AG04450 (cell line): ENCODE data around the gene KIAA0930. TPM values are rescaled to one million over a fixed set of nuclear protein-coding genes. Genes with fewer than 3 reads are reported as not detected.

Experiments used
- CTCF ChIA-PET: fragments of 300-600, 350-600 bp; formaldehyde crosslinking; extraction: SDS; loops from one replicate; lab custom pipeline; 2022; ENCODE audit warnings: antibody characterized with exemption, inconsistent platforms; lab: Charles Lee
- POLR2A ChIA-PET: fragments of 350-600 bp; formaldehyde crosslinking; extraction: SDS; loops from one replicate; lab custom pipeline; 2021; ENCODE audit warnings: antibody characterized with exemption, inconsistent platforms; lab: Yijun Ruan, JAX
- DNase-seq: peaks from one replicate; pipeline ENCODE4 v3.0.0-alpha.2; 2011; ENCODE audit warnings: low read depth, low spot score
- H3K27ac ChIP-seq: one replicate; pipeline ENCODE4 v1.5.1; 2012; ENCODE audit warnings: low read depth, low read length, control low read depth
- H3K27me3 ChIP-seq: one replicate; pipeline ENCODE4 v1.6.0; 2012; ENCODE audit warnings: low read length; ENCODE audit not compliant: control insufficient read depth, insufficient read depth
- H3K4me3 ChIP-seq: 2 replicates; pipeline ENCODE4 v1.5.1; 2011; ENCODE audit warnings: mild to moderate bottlenecking, low read depth, low read length, control low read depth
- H3K9me3 ChIP-seq: 2 replicates; pipeline ENCODE4 v1.5.1; 2012; ENCODE audit warnings: low read length; ENCODE audit not compliant: control insufficient read depth, insufficient read depth
- CTCF ChIP-seq: IDR thresholded peaks from 2 replicates; pipeline ENCODE4 v1.5.1; 2011; ENCODE audit warnings: low read depth, low read length, control low read depth, inconsistent platforms
- polyA plus RNA-seq: library from polyadenylated mRNA; depleted of rRNA; stranded (reverse); fragments of >200 nt; gene quantifications from 2 replicates; pipeline ENCODE4 v1.2.3, GENCODE V29; 2011

The KIAA0930 gene
- polyA plus RNA-seq, 1 experiment = 49.4 TPM

GRCh38 chr22:45204819-45205218 lies 35.9 kb downstream of the KIAA0930 start:
- CTCF ChIA-PET = no interaction called here

GRCh38 chr22:45204241-45204640 lies 36.5 kb downstream of the KIAA0930 start:
- Histone ChIP-seq H3K4me3 (no peak overlapping the region), H3K27me3 (no peaks in the 10 kb centered on the region), H3K27ac (no peak overlapping the region), H3K9me3 (peaks cover 11% of the 10 kb centered on the region; the same call in 1 of the 2 replicates)
- TF ChIP-seq CTCF = no peak
- no peak for DNase-seq
- CTCF ChIA-PET = no interaction called here
- POLR2A ChIA-PET = no interaction called here

More at GRCh38 chr22:45204819-45205218, 35.9 kb downstream of the KIAA0930 start:
- DNase-seq = no peak
- Histone ChIP-seq H3K9me3 (peaks cover 11% of the 10 kb centered on the region; the same call in 1 of the 2 replicates), H3K4me3 (no peak overlapping the region), H3K27me3 (no peaks in the 10 kb centered on the region), H3K27ac (no peak overlapping the region)
- POLR2A ChIA-PET = no interaction called here
- TF ChIP-seq CTCF = no peak

DNA sequence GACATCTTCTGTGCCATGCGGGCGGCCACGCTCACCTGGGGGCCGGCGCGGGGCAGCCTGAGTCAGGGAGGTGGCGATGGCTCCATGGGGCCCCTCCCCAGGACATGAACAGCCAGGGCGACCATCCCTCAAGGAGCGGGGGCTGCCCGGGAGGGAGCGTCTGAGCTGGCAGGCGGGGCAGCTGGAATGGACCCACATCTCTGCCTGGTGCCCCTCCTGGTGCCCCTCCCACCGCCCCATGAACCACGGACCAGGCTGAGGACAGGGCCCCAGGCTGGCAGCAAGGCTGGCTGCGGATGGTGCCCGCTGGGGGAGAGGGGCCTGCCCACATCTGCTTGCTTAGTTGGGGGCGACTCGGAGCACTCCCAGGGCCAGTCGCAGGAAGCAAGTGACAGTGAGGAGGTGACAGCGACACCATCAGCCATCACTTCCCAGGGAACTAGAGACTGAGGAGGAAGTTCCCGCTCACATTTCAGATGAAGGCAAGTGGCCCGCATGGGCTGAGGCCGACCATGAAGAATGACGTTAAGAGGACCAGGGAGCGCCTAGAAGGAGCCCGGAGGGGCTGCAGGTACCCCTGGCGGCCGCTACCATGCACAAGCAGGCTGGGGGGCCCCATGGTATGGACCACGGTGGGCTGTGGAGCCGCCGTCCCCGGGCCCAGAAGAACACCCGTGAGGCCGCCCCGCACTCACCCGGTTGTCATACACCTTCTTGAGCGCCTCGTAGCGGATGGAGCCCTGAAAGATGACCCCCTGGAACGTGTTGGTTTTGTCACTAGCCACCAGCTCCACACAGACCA lies 37.3 kb downstream of the KIAA0930 start:
- ChIA-PET POLR2A (no interaction called here), CTCF (no interaction called here)
- TF ChIP-seq CTCF = no peak
- H3K9me3 ChIP-seq = peaks cover 8% of the 10 kb centered on the region; the same call in 1 of the 2 replicates
- no peak overlapping the region for H3K27ac ChIP-seq
- H3K4me3 ChIP-seq = no peak overlapping the region
- no peak for DNase-seq
- H3K27me3 ChIP-seq = no peaks in the 10 kb centered on the region

GRCh38 chr22:45202333-45203149 lies 38.2 kb downstream of the KIAA0930 start:
- no peak for DNase-seq
- H3K4me3 ChIP-seq = no peak overlapping the region
- H3K27ac ChIP-seq = peak overlapping the region; percentile 96
- no peak for TF ChIP-seq CTCF
- POLR2A ChIA-PET = interaction anchor here (1.1 kb wide), 1 partner anchor 302 kb away, joined by 3 read pairs; no protein-coding TSS in a partner anchor
- H3K27me3 ChIP-seq = no peaks in the 10 kb centered on the region
- H3K9me3 ChIP-seq = peaks cover 6% of the 10 kb centered on the region; the same call in 1 of the 2 replicates
- CTCF ChIA-PET = no interaction called here
